Sigmoid colon (tissue), 4 donors: ENCODE measurements around the gene RABGAP1L.

Experiments used
- EP300 ChIP-seq, 4 donors: sonication (generic); formaldehyde crosslinking; IDR thresholded peaks; one replicate each; pipeline ENCODE4 v1.6.1; 2017; ENCODE audit warnings: antibody characterized with exemption in 4 of 4
- POLR2A ChIP-seq, 2 donors: fragments of 450-650 bp; IDR thresholded peaks; one replicate each; pipeline ENCODE4 v1.6.1; 2016; ENCODE audit warnings: antibody characterized with exemption in 2 of 2, mild to moderate bottlenecking in 2 of 2, moderate library complexity in 2 of 2
- POLR2AphosphoS5 ChIP-seq, 4 donors: sonication (generic); formaldehyde crosslinking; IDR thresholded peaks; one replicate each; pipeline ENCODE4 v1.6.1; 2017; ENCODE audit warnings: antibody characterized with exemption in 4 of 4
- TF ChIP-seq, protein P1 (sequence below), 4 experiments: fragments of 450-650 bp in 3 of 4; fragments of 200-600 bp in 1 of 4; IDR thresholded peaks; one replicate each; pipeline ENCODE4 v1.5.1; 2016 to 2019; ENCODE audit warnings: antibody characterized with exemption in 4 of 4, mild to moderate bottlenecking in 3 of 4, moderate library complexity in 2 of 4

DNA sequence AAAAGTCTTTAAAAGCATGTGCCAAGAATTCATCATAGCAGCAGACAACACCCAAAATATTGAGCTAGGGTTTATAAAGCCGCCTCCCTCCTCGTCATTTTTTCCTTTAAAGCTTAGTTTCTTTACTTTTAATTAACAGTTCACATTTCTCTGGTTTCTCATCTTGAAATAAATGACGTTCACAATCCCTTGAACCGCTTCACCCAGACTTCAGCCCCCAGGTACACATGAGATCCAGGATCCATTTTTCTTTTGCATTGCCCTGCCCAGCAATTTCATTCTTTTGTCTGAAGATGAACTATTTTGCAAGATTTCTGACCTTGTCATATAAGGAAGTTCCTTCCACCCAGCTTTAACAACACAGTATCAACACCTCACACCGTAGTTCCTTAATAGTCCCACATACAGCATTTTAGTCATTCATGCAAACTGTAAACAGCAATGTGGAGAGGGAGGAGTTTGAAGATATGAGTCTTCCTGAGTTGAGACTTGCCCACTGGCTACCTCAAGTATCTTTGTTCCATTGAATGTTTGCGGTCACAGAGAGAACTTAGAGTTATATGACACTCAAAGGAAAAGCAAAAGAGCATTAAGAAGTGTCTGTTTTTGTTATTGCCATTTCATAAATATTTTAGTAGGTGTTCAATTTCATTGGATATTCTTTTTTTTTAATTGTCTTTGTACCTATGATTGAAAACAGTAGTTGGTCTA, 805.1 kb downstream of the RABGAP1L start:
- TF ChIP-seq, protein P1, sequence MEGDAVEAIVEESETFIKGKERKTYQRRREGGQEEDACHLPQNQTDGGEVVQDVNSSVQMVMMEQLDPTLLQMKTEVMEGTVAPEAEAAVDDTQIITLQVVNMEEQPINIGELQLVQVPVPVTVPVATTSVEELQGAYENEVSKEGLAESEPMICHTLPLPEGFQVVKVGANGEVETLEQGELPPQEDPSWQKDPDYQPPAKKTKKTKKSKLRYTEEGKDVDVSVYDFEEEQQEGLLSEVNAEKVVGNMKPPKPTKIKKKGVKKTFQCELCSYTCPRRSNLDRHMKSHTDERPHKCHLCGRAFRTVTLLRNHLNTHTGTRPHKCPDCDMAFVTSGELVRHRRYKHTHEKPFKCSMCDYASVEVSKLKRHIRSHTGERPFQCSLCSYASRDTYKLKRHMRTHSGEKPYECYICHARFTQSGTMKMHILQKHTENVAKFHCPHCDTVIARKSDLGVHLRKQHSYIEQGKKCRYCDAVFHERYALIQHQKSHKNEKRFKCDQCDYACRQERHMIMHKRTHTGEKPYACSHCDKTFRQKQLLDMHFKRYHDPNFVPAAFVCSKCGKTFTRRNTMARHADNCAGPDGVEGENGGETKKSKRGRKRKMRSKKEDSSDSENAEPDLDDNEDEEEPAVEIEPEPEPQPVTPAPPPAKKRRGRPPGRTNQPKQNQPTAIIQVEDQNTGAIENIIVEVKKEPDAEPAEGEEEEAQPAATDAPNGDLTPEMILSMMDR (IDR thresholded peaks at IDR 0.05): no peak
- TF ChIP-seq POLR2AphosphoS5 (IDR thresholded peaks at IDR 0.05) (peak in 1 of 4 donors; percentile 34), POLR2A (IDR thresholded peaks at IDR 0.05) (no peak), EP300 (IDR thresholded peaks at IDR 0.05) (no peak)
